ENCODE data around the gene VSTM2B.

DNA sequence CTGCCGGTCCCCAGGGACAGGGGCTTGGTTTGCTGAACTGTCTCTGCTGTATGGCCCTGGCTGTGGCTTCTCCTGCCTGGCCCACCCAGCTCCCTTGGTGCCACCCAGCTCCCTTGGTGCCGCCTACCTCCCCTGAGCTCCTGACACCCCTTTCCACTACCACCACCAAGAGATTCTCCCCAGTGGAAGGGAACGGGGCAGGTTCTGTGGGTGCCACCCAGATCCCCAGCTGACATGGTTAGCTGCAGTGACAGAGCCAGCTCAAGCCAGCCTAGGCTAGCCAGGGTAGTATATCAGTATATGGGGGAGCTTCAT is 51.8 kb downstream of the VSTM2B start:
- TF ChIP-seq, protein P1, sequence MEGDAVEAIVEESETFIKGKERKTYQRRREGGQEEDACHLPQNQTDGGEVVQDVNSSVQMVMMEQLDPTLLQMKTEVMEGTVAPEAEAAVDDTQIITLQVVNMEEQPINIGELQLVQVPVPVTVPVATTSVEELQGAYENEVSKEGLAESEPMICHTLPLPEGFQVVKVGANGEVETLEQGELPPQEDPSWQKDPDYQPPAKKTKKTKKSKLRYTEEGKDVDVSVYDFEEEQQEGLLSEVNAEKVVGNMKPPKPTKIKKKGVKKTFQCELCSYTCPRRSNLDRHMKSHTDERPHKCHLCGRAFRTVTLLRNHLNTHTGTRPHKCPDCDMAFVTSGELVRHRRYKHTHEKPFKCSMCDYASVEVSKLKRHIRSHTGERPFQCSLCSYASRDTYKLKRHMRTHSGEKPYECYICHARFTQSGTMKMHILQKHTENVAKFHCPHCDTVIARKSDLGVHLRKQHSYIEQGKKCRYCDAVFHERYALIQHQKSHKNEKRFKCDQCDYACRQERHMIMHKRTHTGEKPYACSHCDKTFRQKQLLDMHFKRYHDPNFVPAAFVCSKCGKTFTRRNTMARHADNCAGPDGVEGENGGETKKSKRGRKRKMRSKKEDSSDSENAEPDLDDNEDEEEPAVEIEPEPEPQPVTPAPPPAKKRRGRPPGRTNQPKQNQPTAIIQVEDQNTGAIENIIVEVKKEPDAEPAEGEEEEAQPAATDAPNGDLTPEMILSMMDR (IDR thresholded peaks at IDR 0.05; ENCODE audit: poor library complexity): no peak
- no peak for TF ChIP-seq EZH2 (IDR thresholded peaks at IDR 0.05; ENCODE audit: borderline replicate concordance)
- no peak for TF ChIP-seq EZH2phosphoT487 (IDR thresholded peaks at IDR 0.05; ENCODE audit: low read depth, severe bottlenecking, unreplicated experiment)
